Effector memory CD4-positive, alpha-beta T cell (primary cell): Measurements from ENCODE around the gene RBM23.
A peak's percentile ranks its signal among the peaks of the same experiment; 100 is the strongest.

Source experiments
- DNase-seq, 3 donors: peaks; one replicate each; pipeline ENCODE4 v3.0.0-alpha.2; 2020
- H3K27ac ChIP-seq: 2 replicates; pipeline ENCODE4 v1.7.0; 2013; ENCODE audit warnings: mild to moderate bottlenecking, low read length, moderate library complexity; ENCODE audit not compliant: insufficient read depth, poor library complexity, severe bottlenecking
- H3K27me3 ChIP-seq: replicated peaks from 2 replicates; pipeline ENCODE4 v1.7.0; 2013; ENCODE audit warnings: mild to moderate bottlenecking, low read length; ENCODE audit not compliant: insufficient read depth, control insufficient read depth, poor library complexity, severe bottlenecking
- H3K36me3 ChIP-seq: 2 replicates; pipeline ENCODE4 v1.7.0; 2013; ENCODE audit warnings: mild to moderate bottlenecking, low read length, moderate library complexity; ENCODE audit not compliant: control insufficient read depth, insufficient read depth
- H3K4me1 ChIP-seq: 2 replicates; pipeline ENCODE4 v1.7.0; 2013; ENCODE audit warnings: low read length, mild to moderate bottlenecking; ENCODE audit not compliant: control insufficient read depth, insufficient read depth, poor library complexity, severe bottlenecking
- H3K4me3 ChIP-seq: 2 replicates; pipeline ENCODE4 v1.7.0; 2013; ENCODE audit warnings: low read length, low read depth, mild to moderate bottlenecking; ENCODE audit not compliant: insufficient read depth, poor library complexity, severe bottlenecking
- H3K9me3 ChIP-seq: 2 replicates; pipeline ENCODE4 v1.7.0; 2013; ENCODE audit warnings: mild to moderate bottlenecking, low read length, moderate library complexity; ENCODE audit not compliant: control insufficient read depth

RBM23 gene

GRCh38 chr14:22935156-22935555, 16.2 kb upstream of the RBM23 start:
- DNase-seq, result no peak
- no peaks in the 10 kb centered on the region for H3K27me3 ChIP-seq
- H3K36me3 ChIP-seq, result no peaks in the 10 kb centered on the region
- H3K4me1 ChIP-seq, result no peaks in the 10 kb centered on the region
- H3K4me3 ChIP-seq, result no peak overlapping the region
- no peaks in the 10 kb centered on the region for H3K9me3 ChIP-seq
- no peak overlapping the region for H3K27ac ChIP-seq

- H3K4me1 ChIP-seq, result peaks cover 9% of the 10 kb centered on the region
- no peak overlapping the region for H3K27ac ChIP-seq
- no peaks in the 10 kb centered on the region for H3K27me3 ChIP-seq
- H3K9me3 ChIP-seq, result no peaks in the 10 kb centered on the region
- no peak for DNase-seq
- no peaks in the 10 kb centered on the region for H3K36me3 ChIP-seq
- no peak overlapping the region for H3K4me3 ChIP-seq
Measured at GRCh38 chr14:22932146-22932545, 13.2 kb upstream of the RBM23 start.

- Histone ChIP-seq H3K27me3 (no peaks in the 10 kb centered on the region), H3K9me3 (no peaks in the 10 kb centered on the region), H3K4me3 (peak overlapping the region; percentile 99), H3K4me1 (peaks cover 9% of the 10 kb centered on the region), H3K36me3 (peaks cover 5% of the 10 kb centered on the region), H3K27ac (peak overlapping the region; percentile 65)
- DNase-seq, result no peak
Measured at GRCh38 chr14:22929961-22930364, 11.0 kb upstream of the RBM23 start.

DNA sequence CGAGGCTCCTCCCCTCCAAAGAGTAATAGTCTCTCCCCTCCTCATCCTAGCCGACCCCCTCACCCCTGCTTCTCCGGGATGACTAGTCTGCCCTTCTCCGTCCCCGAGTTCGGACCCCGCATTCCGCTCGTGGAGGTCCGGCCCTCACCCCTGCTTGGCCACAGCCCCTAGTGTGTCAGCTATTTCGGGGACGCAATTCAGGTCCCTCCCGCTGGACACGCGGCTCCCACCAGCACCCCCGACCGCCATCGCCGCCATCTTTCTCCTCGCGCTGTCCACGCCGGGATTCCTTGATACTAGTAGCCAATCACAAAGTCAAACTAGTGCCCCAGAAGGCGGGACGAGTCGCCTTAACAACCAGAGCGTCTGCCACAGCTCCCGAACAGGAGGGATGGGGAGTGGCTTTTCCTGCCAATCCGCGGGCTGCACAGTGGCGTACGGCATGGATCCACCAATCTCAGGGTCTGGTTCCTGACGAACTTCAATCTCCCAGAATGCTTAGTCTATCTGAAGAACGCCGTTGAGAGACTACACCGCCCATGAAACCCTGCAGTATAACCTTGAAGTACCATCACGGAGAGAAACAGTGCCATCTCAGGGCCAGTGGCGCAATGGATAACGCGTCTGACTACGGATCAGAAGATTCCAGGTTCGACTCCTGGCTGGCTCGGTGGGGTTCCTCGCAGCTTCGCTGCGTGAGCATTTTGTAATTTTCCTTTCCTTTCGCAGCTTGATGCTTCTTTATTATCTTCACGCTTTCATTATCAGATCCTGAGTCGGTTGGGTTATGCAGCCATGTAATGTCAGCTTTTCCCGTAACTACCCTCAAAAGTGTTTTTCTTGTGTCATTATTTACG, 10.4 kb upstream of the RBM23 start, which contains the start of gene PRMT5:
Gene PRMT5, minus strand, starts transcription at position 273 of the 857 bp plus-strand sequence. Its CDS starts 15 bp downstream, at position 258.
- H3K27ac ChIP-seq, result peak within 1 kb of the TSS; percentile 89
- H3K4me1 ChIP-seq, result peaks cover 9% of the 10 kb centered on the region
- peak within 1 kb of the TSS; percentile 99 for H3K4me3 ChIP-seq
- peak; percentile 96 to 98 (median 97) for DNase-seq
- H3K27me3 ChIP-seq, result no peaks in the 10 kb centered on the region
- H3K9me3 ChIP-seq, result no peaks in the 10 kb centered on the region
- peaks cover 8% of the 10 kb centered on the region for H3K36me3 ChIP-seq

- H3K9me3 ChIP-seq, result no peaks in the 10 kb centered on the region
- H3K27me3 ChIP-seq, result no peaks in the 10 kb centered on the region
- H3K36me3 ChIP-seq, result peaks cover 15% of the 10 kb centered on the region
- no peak for DNase-seq
- H3K27ac ChIP-seq, result peak overlapping the region; percentile 89
- H3K4me1 ChIP-seq, result peaks cover 9% of the 10 kb centered on the region
- peak overlapping the region; percentile 99 for H3K4me3 ChIP-seq
Measured at GRCh38 chr14:22928237-22929103, 9.5 kb upstream of the RBM23 start.

DNA sequence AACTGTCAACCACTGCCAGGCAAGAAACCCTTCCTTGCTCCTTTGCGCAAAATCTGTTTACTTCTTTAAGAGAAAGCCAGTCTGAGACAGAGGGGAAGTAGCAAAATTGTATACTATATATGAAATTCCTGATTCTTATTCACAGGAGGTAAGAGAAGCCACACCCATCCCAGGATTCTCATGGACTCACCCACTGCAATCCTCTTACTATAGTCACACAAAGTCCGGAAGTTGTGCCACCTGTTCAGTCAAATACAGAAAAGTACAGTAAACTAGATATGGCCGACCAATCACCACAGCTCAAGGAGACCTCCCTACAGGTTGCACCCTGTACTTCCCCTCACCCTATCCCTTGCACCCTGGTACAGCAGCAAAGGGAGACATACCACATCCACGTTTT, 7.4 kb upstream of the RBM23 start:
- H3K4me1 ChIP-seq, result peaks cover 9% of the 10 kb centered on the region
- H3K9me3 ChIP-seq, result no peaks in the 10 kb centered on the region
- H3K27me3 ChIP-seq, result no peaks in the 10 kb centered on the region
- peaks cover 28% of the 10 kb centered on the region for H3K36me3 ChIP-seq
- no peak for DNase-seq
- H3K4me3 ChIP-seq, result no peak overlapping the region
- no peak overlapping the region for H3K27ac ChIP-seq

GRCh38 chr14:22925513-22925912, 6.6 kb upstream of the RBM23 start:
- H3K27ac ChIP-seq, result no peak overlapping the region
- no peak for DNase-seq
- no peaks in the 10 kb centered on the region for H3K27me3 ChIP-seq
- H3K9me3 ChIP-seq, result no peaks in the 10 kb centered on the region
- H3K4me1 ChIP-seq, result peaks cover 9% of the 10 kb centered on the region
- no peak overlapping the region for H3K4me3 ChIP-seq
- H3K36me3 ChIP-seq, result peaks cover 35% of the 10 kb centered on the region

DNA sequence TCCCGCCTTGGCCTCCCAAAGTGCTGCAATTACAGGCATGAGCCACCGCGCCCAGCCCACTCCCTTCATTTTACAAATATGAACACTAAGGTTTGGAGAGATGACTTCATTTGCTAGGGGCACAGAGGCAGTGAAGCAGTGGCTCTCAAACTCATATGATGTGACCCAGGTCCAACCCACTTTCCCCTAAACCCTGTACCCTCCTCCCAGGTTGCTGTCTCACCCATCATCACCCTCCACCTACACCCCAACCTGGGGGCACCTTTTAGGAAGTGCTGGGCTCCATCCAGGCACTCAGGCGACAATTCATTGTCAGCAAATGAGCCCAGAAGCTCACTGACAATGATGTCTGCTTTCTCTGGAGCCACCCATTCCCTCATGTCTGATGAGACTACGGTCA, 4.8 kb upstream of the RBM23 start:
- Histone ChIP-seq H3K27me3 (no peaks in the 10 kb centered on the region), H3K4me3 (no peak overlapping the region), H3K36me3 (peaks cover 37% of the 10 kb centered on the region), H3K9me3 (no peaks in the 10 kb centered on the region), H3K27ac (no peak overlapping the region), H3K4me1 (peaks cover 14% of the 10 kb centered on the region)
- DNase-seq, result no peak

GRCh38 chr14:22922294-22922693, 3.3 kb upstream of the RBM23 start:
- Histone ChIP-seq H3K4me1 (peaks cover 12% of the 10 kb centered on the region), H3K27ac (no peak overlapping the region), H3K4me3 (no peak overlapping the region), H3K27me3 (no peaks in the 10 kb centered on the region), H3K9me3 (no peaks in the 10 kb centered on the region), H3K36me3 (peaks cover 37% of the 10 kb centered on the region)
- no peak for DNase-seq

- Histone ChIP-seq H3K27ac (no peak overlapping the region), H3K36me3 (peaks cover 32% of the 10 kb centered on the region), H3K27me3 (no peaks in the 10 kb centered on the region), H3K9me3 (no peaks in the 10 kb centered on the region), H3K4me3 (no peak overlapping the region), H3K4me1 (peaks cover 12% of the 10 kb centered on the region)
- DNase-seq, result no peak
Measured at GRCh38 chr14:22920697-22921096, 1.7 kb upstream of the RBM23 start.
